B cell (primary cell): ENCODE results near the gene MBTD1. TPM values are rescaled to one million over a fixed set of nuclear protein-coding genes. Genes with fewer than 3 reads are reported as not detected.

ENCODE experiments used
- ATAC-seq: fragments of 200-7000 bp; cut with Tn5 transposase; one replicate; pipeline ENCODE4 v1.10.0; 2021; ENCODE audit warnings: low read depth, mild to moderate bottlenecking, moderate number of reproducible peaks, moderate library complexity
- CTCF ChIA-PET: fragments of 350-600 bp; sonication (Branson Sonifier 250); formaldehyde crosslinking; loops from one replicate; lab custom pipeline; 2021; ENCODE audit warnings: antibody characterized with exemption, inconsistent platforms; lab: Charles Lee
- POLR2A ChIA-PET: fragments of 350-600 bp; sonication (Branson Sonifier 250); formaldehyde crosslinking; loops from one replicate; lab custom pipeline; 2021; ENCODE audit warnings: antibody characterized with exemption; lab: Charles Lee
- DNase-seq: peaks from one replicate; pipeline ENCODE4 v3.0.0; 2013
- H2AFZ ChIP-seq: 2 replicates; pipeline ENCODE4 v1.6.1; 2012; ENCODE audit warnings: mild to moderate bottlenecking, low read depth, low read length; ENCODE audit not compliant: insufficient read depth, poor library complexity, severe bottlenecking
- H3K27ac ChIP-seq, 2 donors: 1 replicate in 1 of 2; 2 replicates in 1 of 2; pipeline ENCODE4 v1.5.1; 2012 to 2013; ENCODE audit warnings: low read length in 2 of 2, mild to moderate bottlenecking in 2 of 2, moderate library complexity in 1 of 2
- H3K27me3 ChIP-seq, 4 experiments: fragments of 200-600 bp in 1 of 4; sonication (generic) in 1 of 4; replicated peaks in 1 of 4; 1 replicate in 2 of 4; 2 replicates in 2 of 4; pipeline versions ENCODE4 v1.6.1 to v1.7.0; 2013 to 2016; ENCODE audit warnings: low read length in 3 of 4, mild to moderate bottlenecking in 2 of 4, mixed read lengths in 1 of 4, moderate library complexity in 1 of 4; ENCODE audit not compliant: insufficient read depth in 4 of 4, control insufficient read depth in 3 of 4; ENCODE audit errors: control extremely low read depth in 1 of 4
- H3K36me3 ChIP-seq, 2 experiments: replicated peaks in 1 of 2; 1 replicate in 1 of 2; 2 replicates in 1 of 2; pipeline versions ENCODE4 v1.6.1 to v1.7.1; 2013; ENCODE audit warnings: low read length in 1 of 2; ENCODE audit not compliant: insufficient read depth in 2 of 2, control insufficient read depth in 1 of 2; ENCODE audit errors: control extremely low read depth in 1 of 2, extremely low read depth in 1 of 2
- H3K4me1 ChIP-seq, 2 donors: fragments of 200-600 bp in 1 of 2; sonication (generic) in 1 of 2; 1 replicate in 1 of 2; 2 replicates in 1 of 2; pipeline versions ENCODE4 v1.5.1 to v1.6.1; 2013 to 2017; ENCODE audit warnings: low read length in 2 of 2; ENCODE audit not compliant: control insufficient read depth in 2 of 2, insufficient read depth in 2 of 2
- H3K4me2 ChIP-seq: replicated peaks from 2 replicates; pipeline ENCODE3; 2012; ENCODE audit warnings: mild to moderate bottlenecking, low read depth, low read length; ENCODE audit not compliant: poor library complexity, severe bottlenecking
- H3K4me3 ChIP-seq, 5 experiments: fragments of 200-600 bp in 1 of 5; sonication (generic) in 1 of 5; 1 replicate in 3 of 5; 2 replicates in 2 of 5; pipeline versions ENCODE4 v1.5.1 to v1.7.0; 2011 to 2016; ENCODE audit warnings: low read length in 4 of 5, mild to moderate bottlenecking in 4 of 5, low read depth in 2 of 5, control low read depth in 1 of 5, moderate library complexity in 1 of 5; ENCODE audit not compliant: insufficient read depth in 1 of 5; ENCODE audit errors: control extremely low read depth in 1 of 5, extremely low read depth in 1 of 5
- H3K79me2 ChIP-seq: fragments of 200-600 bp; sonication (generic); one replicate; pipeline ENCODE4 v1.6.0; 2016; ENCODE audit warnings: low read length; ENCODE audit not compliant: control insufficient read depth, insufficient read depth
- H3K9ac ChIP-seq: fragments of 200-600 bp; sonication (generic); 2 replicates; pipeline ENCODE4 v1.6.1; 2017; ENCODE audit warnings: mild to moderate bottlenecking, low read length, moderate library complexity
- H3K9me3 ChIP-seq, 3 donors: one replicate each; pipeline versions ENCODE4 v1.6.1 to v1.7.1; 2013; ENCODE audit warnings: low read length in 2 of 3; ENCODE audit not compliant: control insufficient read depth in 2 of 3, insufficient read depth in 1 of 3; ENCODE audit errors: control extremely low read depth in 1 of 3
- H4K20me1 ChIP-seq: 2 replicates; pipeline ENCODE4 v1.6.0; 2012; ENCODE audit warnings: mild to moderate bottlenecking, low read length; ENCODE audit not compliant: insufficient read depth, control insufficient read depth, poor library complexity, severe bottlenecking
- H3K27ac Mint-ChIP-seq: one replicate; pipeline ENCODE4 v1.8.0; 2021; ENCODE audit warnings: mixed read lengths
- H3K27me3 Mint-ChIP-seq: one replicate; pipeline ENCODE4 v1.8.0; 2021; ENCODE audit warnings: mixed read lengths
- H3K4me1 Mint-ChIP-seq: one replicate; pipeline ENCODE4 v1.8.0; 2021; ENCODE audit warnings: mixed read lengths
- H3K4me3 Mint-ChIP-seq: one replicate; pipeline ENCODE4 v1.8.0; 2021; ENCODE audit warnings: mixed read lengths
- H3K9me3 Mint-ChIP-seq: one replicate; pipeline ENCODE4 v1.8.0; 2022; ENCODE audit warnings: mixed read lengths; ENCODE audit not compliant: insufficient read depth
- CTCF ChIP-seq: fragments of 200-600 bp; IDR thresholded peaks from one replicate; pipeline ENCODE4 v1.8.0; 2022; ENCODE audit warnings: antibody characterized with exemption, mild to moderate bottlenecking
- EZH2 ChIP-seq: IDR thresholded peaks from 2 replicates; pipeline ENCODE4 v1.6.1; 2012; ENCODE audit warnings: borderline replicate concordance, low read depth, mild to moderate bottlenecking, moderate library complexity, low read length; ENCODE audit not compliant: insufficient read depth, poor library complexity, severe bottlenecking
- WGBS: methylation state at CpG from one replicate; pipeline ENCODE4 v1.1.5; 2013; ENCODE audit warnings: missing lambda C conversion rate; ENCODE audit not compliant: insufficient coverage; 5-methylcytosine and 5-hydroxymethylcytosine counted together
- intact Hi-C: fragments of 100-400 bp; cut with micrococcal nuclease; formaldehyde crosslinking; loops from one replicate; pipeline ENCODE4 v1.10.0; 2022
- polyA plus RNA-seq: library from polyadenylated mRNA; depleted of rRNA; stranded (reverse); fragments of >200 nt; gene quantifications from 2 replicates; pipeline ENCODE4 v1.2.3, GENCODE V29; 2012
- total RNA-seq, 2 donors: library from RNA; stranded (reverse); fragments of 120-200 nt in 1 of 2; gene quantifications; 1 replicate in 1 of 2; 2 replicates in 1 of 2; pipeline versions ENCODE4 v1.2.3 to v1.2.4, GENCODE V29; 2013 to 2022

The MBTD1 gene
- total and polyA plus RNA-seq, 2 donors (not counting 1 experiment from before 2014, with no cell fraction given), result 9.6 to 39.7 TPM

- intact Hi-C loops, result no loop called here
- no peaks in the 10 kb centered on the region for H3K27me3 ChIP-seq
- CTCF ChIA-PET, result no interaction called here
- no peak overlapping the region for H3K4me3 Mint-ChIP-seq
- H3K27ac ChIP-seq, result no peak overlapping the region
- ATAC-seq (no peak), DNase-seq (no peak)
- POLR2A ChIA-PET, result no interaction called here
- H3K4me3 ChIP-seq, result no peak overlapping the region
- no peak overlapping the region for H2AFZ ChIP-seq
- TF ChIP-seq CTCF (no peak), EZH2 (no peak)
- H3K4me1 ChIP-seq, result no peaks in the 10 kb centered on the region
- no peak overlapping the region for H3K9ac ChIP-seq
- H3K27ac Mint-ChIP-seq, result no peak overlapping the region
- no peaks in the 10 kb centered on the region for H3K4me1 Mint-ChIP-seq
- no peaks in the 10 kb centered on the region for H3K79me2 ChIP-seq
- no peaks in the 10 kb centered on the region for H3K27me3 Mint-ChIP-seq
- H3K4me2 ChIP-seq, result no peak overlapping the region
- WGBS, result 83% methylated on average over 1 of the region's 2 CpGs
- H4K20me1 ChIP-seq, result no peaks in the 10 kb centered on the region
- H3K36me3 ChIP-seq, result peaks cover 8 to 60% of the 10 kb centered on the region in 2 experiments
- no peaks in the 10 kb centered on the region for H3K9me3 Mint-ChIP-seq
- no peaks in the 10 kb centered on the region for H3K9me3 ChIP-seq
These were observed 68.0 kb downstream of the MBTD1 start for GRCh38 chr17:51191895-51192294.

- Histone ChIP-seq H3K4me1 (no peaks in the 10 kb centered on the region), H3K27ac (no peak overlapping the region), H3K27me3 (no peaks in the 10 kb centered on the region), H3K9ac (no peak overlapping the region), H3K79me2 (no peaks in the 10 kb centered on the region), H3K4me3 (no peak overlapping the region), H3K36me3 (peaks cover 6 to 61% of the 10 kb centered on the region in 2 experiments), H2AFZ (no peak overlapping the region), H3K4me2 (no peak overlapping the region), H4K20me1 (no peaks in the 10 kb centered on the region), H3K9me3 (no peaks in the 10 kb centered on the region)
- intact Hi-C loops, result no loop called here
- H3K9me3 Mint-ChIP-seq, result no peaks in the 10 kb centered on the region
- H3K4me1 Mint-ChIP-seq, result no peaks in the 10 kb centered on the region
- DNase-seq (no peak), ATAC-seq (no peak)
- TF ChIP-seq CTCF (no peak), EZH2 (no peak)
- no peak overlapping the region for H3K4me3 Mint-ChIP-seq
- CTCF ChIA-PET, result no interaction called here
- no CpG with 5 or more reads among the region's 1 CpG for WGBS
- POLR2A ChIA-PET, result no interaction called here
- H3K27ac Mint-ChIP-seq, result no peak overlapping the region
- no peaks in the 10 kb centered on the region for H3K27me3 Mint-ChIP-seq
These were observed 70.2 kb downstream of the MBTD1 start for GRCh38 chr17:51189628-51190027.
